Keratinocyte (primary cell): ENCODE measurements around the gene DENND1A.

Experiments
- EZH2 ChIP-seq: IDR thresholded peaks from one replicate; pipeline ENCODE4 v1.6.1; 2012; ENCODE audit warnings: inconsistent platforms, mild to moderate bottlenecking, low read length, moderate library complexity
- TF ChIP-seq, protein P1 (sequence below), 3 experiments: IDR thresholded peaks in 1 of 3; conservative IDR thresholded peaks in 1 of 3; optimal IDR thresholded peaks in 1 of 3; 2 replicates in 2 of 3; 3 replicates in 1 of 3; pipeline versions ENCODE3 to v1.5.1; 2011; ENCODE audit warnings: low read length in 3 of 3, mild to moderate bottlenecking in 3 of 3, moderate library complexity in 2 of 3, control low read depth in 1 of 3, inconsistent platforms in 1 of 3; ENCODE audit not compliant: insufficient read depth in 2 of 3; ENCODE audit errors: extremely low read depth in 1 of 3

GRCh38 chr9:123973590-123974223 is 43.8 kb upstream of the DENND1A start:
- no peak for TF ChIP-seq EZH2
- TF ChIP-seq, protein P1, sequence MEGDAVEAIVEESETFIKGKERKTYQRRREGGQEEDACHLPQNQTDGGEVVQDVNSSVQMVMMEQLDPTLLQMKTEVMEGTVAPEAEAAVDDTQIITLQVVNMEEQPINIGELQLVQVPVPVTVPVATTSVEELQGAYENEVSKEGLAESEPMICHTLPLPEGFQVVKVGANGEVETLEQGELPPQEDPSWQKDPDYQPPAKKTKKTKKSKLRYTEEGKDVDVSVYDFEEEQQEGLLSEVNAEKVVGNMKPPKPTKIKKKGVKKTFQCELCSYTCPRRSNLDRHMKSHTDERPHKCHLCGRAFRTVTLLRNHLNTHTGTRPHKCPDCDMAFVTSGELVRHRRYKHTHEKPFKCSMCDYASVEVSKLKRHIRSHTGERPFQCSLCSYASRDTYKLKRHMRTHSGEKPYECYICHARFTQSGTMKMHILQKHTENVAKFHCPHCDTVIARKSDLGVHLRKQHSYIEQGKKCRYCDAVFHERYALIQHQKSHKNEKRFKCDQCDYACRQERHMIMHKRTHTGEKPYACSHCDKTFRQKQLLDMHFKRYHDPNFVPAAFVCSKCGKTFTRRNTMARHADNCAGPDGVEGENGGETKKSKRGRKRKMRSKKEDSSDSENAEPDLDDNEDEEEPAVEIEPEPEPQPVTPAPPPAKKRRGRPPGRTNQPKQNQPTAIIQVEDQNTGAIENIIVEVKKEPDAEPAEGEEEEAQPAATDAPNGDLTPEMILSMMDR (optimal IDR thresholded peaks at IDR 0.05 in 1 of 3, IDR thresholded peaks at IDR 0.05 in 1 of 3, conservative IDR thresholded peaks at IDR 0.05 in 1 of 3; ENCODE audit: extremely low read depth in 1 of 3, insufficient read depth in 2 of 3, low read length in 3 of 3): no peak
